Mucosa of gallbladder (tissue), 1 donor: ENCODE results near the gene C11orf54. TPM values are rescaled to one million over a fixed set of nuclear protein-coding genes. Genes with fewer than 3 reads are reported as not detected.

Source experiments
- total RNA-seq: library from RNA; stranded (reverse); gene quantifications from one replicate; pipeline ENCODE4 v1.2.1, GENCODE V29; 2021
- donor health status: DM: no; HTN: no; CAD: no.

Gene C11orf54
- total RNA-seq, 1 donor from 2014 or later: 124 TPM

Other genes starting within 250 kb of the C11orf54 start
- 62.4 TPM for gene SMCO4, start 198.3 kb upstream of the C11orf54 start, total RNA-seq
- 11.1 TPM for gene CEP295, start 80.0 kb upstream of the C11orf54 start, total RNA-seq
- 85.1 TPM for gene TAF1D, start 177 bp upstream of the C11orf54 start, total RNA-seq
- 36.5 TPM for gene MED17, start 42.6 kb downstream of the C11orf54 start, total RNA-seq
- 1.8 TPM for gene VSTM5, start 108.9 kb downstream of the C11orf54 start, total RNA-seq